Thoracic aorta (tissue), 2 donors: ENCODE data around the gene PAFAH2. TPM values are rescaled to one million over a fixed set of nuclear protein-coding genes. Genes with fewer than 3 reads are reported as not detected.

Experiments
- ATAC-seq: fragments of 150-250 bp; one replicate; pipeline ENCODE4 v1.8.0; 2017; ENCODE audit warnings: low read depth; ENCODE audit not compliant: insufficient number of reproducible peaks, low FRiP score
- DNase-seq: peaks from one replicate; pipeline ENCODE4 v3.0.0-alpha.2; 2020; ENCODE audit warnings: low spot score
- H3K27ac ChIP-seq, 2 donors: fragments of 200-600 bp; sonication (generic); 1 replicate in 1 of 2; 2 replicates in 1 of 2; pipeline ENCODE4 v1.5.1; 2016; ENCODE audit warnings: mild to moderate bottlenecking in 2 of 2, moderate library complexity in 2 of 2
- H3K27me3 ChIP-seq: fragments of 200-600 bp; sonication (generic); replicated peaks from 2 replicates; pipeline ENCODE4 v1.6.0; 2016; ENCODE audit warnings: mild to moderate bottlenecking; ENCODE audit not compliant: insufficient read depth
- H3K36me3 ChIP-seq: fragments of 200-600 bp; sonication (generic); one replicate; pipeline ENCODE4 v1.5.1; 2016
- H3K4me1 ChIP-seq, 2 donors: fragments of 200-600 bp; sonication (generic); 1 replicate in 1 of 2; 2 replicates in 1 of 2; pipeline versions ENCODE4 v1.5.1 to v1.6.0; 2016; ENCODE audit warnings: low read depth in 2 of 2, mild to moderate bottlenecking in 1 of 2; ENCODE audit not compliant: control insufficient read depth in 1 of 2
- H3K4me3 ChIP-seq: fragments of 200-600 bp; sonication (generic); 2 replicates; pipeline ENCODE4 v1.5.1; 2016; ENCODE audit warnings: mild to moderate bottlenecking
- H3K9me3 ChIP-seq: fragments of 200-600 bp; sonication (generic); 2 replicates; pipeline ENCODE4 v1.5.1; 2016
- CTCF ChIP-seq: fragments of 200-600 bp; sonication (generic); IDR thresholded peaks from one replicate; pipeline ENCODE4 v1.5.1; 2019; ENCODE audit warnings: antibody characterized with exemption
- total RNA-seq, 2 donors: library from RNA; depleted of rRNA; stranded (reverse); fragments of >200 nt; gene quantifications; one replicate each; pipeline versions ENCODE4 v1.1.0 to v1.2.3, GENCODE V29; 2016

PAFAH2 gene
- total RNA-seq, 2 donors from 2014 or later: 3.6 to 6.9 TPM

DNA sequence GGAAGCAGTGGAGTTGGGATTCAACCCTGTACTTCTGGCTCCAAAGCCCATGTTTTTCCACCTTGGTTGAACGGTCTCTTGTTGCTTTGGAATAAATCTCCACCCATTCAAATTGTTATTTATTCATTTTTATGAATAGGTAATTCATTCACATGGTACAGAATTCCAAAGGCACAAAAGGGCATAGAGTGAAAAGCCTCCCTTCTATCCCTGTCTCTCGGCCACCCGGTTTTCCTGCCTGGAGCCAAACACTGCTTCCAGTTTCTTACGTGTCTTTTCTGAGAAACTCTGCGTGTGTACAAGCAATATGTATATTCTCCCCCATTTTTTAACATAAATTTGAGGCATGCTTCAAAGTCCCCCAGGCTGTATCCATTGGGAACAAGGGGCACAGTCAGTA lies 27.7 kb upstream of the PAFAH2 start:
- Histone ChIP-seq H3K36me3 (no peaks in the 10 kb centered on the region), H3K4me1 (peaks cover 6 to 23% of the 10 kb centered on the region in 2 donors), H3K27me3 (no peaks in the 10 kb centered on the region), H3K27ac (no peak overlapping the region), H3K9me3 (no peaks in the 10 kb centered on the region), H3K4me3 (no peak overlapping the region)
- no peak for ATAC-seq
- no peak for TF ChIP-seq CTCF
- DNase-seq: no peak

GRCh38 chr1:26025060-26025459 lies 27.2 kb upstream of the PAFAH2 start:
- no peaks in the 10 kb centered on the region for H3K9me3 ChIP-seq

DNA sequence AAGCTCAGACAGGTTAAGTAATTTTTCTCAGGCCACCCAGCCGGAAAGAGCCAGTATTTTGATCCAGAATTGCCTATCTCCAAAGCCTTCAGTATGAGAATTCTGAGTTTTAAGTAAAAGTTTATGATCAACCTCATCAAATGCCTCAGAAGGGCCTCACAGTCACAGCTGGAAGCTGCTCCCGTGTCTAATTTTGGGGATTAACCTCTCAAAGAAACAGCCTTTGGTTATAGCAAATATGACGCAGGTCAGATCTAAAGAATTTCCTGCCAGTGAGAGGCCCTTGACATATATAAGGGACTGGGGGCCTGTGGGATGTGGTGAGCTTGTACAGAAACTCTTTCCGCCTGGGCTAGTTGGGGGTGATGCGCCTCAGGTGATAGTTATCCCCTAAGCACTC lies 26.0 kb upstream of the PAFAH2 start:
- peaks cover 6 to 30% of the 10 kb centered on the region in 2 donors for H3K4me1 ChIP-seq

More at GRCh38 chr1:26025060-26025459, 27.2 kb upstream of the PAFAH2 start:
- DNase-seq (no peak), ATAC-seq (no peak)
- no peaks in the 10 kb centered on the region for H3K27me3 ChIP-seq
- H3K27ac ChIP-seq: no peak overlapping the region
- no peak overlapping the region for H3K4me3 ChIP-seq
- H3K4me1 ChIP-seq: peaks cover 6 to 27% of the 10 kb centered on the region in 2 donors
- no peak for TF ChIP-seq CTCF
- no peaks in the 10 kb centered on the region for H3K36me3 ChIP-seq

DNA sequence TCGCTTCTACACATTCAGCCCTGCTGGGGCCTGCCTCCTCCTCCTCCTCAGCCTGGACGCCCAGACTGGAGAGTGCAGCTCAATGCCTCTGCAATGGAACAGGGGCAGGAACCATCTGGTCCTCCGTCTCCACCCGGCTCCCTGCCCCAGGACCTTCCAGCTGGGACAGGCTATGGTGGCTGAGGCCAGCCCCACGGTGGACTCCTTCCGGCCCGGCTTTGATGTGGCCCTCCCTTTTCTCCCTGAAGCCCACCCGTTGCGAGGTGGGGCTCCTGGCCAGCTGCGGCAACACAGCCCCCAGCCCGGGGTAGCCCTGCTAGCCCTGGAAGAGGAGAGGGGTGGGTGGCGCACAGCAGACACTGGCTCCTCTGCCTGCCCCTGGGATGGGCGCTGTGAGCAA lies 25.1 kb upstream of the PAFAH2 start:
- DNase-seq (no peak), ATAC-seq (no peak)
- no peak for TF ChIP-seq CTCF
- Histone ChIP-seq H3K4me3 (no peak overlapping the region), H3K27ac (no peak overlapping the region), H3K4me1 (peaks cover 6 to 30% of the 10 kb centered on the region in 2 donors), H3K9me3 (no peaks in the 10 kb centered on the region), H3K27me3 (no peaks in the 10 kb centered on the region), H3K36me3 (no peaks in the 10 kb centered on the region)

More for the DNA sequence above, 26.0 kb upstream of the PAFAH2 start:
- no peaks in the 10 kb centered on the region for H3K27me3 ChIP-seq
- H3K9me3 ChIP-seq: no peaks in the 10 kb centered on the region
- DNase-seq (no peak), ATAC-seq (no peak)
- TF ChIP-seq CTCF: no peak
- H3K36me3 ChIP-seq: no peaks in the 10 kb centered on the region
- H3K4me3 ChIP-seq: no peak overlapping the region
- no peak overlapping the region for H3K27ac ChIP-seq

DNA sequence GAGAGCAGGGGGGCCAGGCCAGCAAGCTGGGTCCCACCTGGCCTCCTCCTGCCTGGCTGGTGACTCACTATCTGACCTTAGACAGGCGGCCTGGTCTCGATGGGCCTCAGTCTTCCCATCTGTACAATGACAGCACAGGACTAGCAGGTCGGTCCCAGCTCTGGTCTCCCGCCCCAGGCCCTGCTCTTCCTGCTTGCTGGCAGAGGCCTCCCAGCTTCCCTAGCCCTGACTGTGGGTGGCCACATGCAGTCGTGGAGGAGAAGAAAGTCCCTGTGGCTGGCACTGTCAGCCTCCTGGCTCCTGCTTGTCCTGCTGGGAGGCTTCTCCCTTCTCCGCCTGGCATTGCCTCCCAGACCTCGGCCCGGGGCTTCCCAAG lies 24.5 kb upstream of the PAFAH2 start:
- no peaks in the 10 kb centered on the region for H3K36me3 ChIP-seq
- H3K4me1 ChIP-seq: peaks cover 6 to 30% of the 10 kb centered on the region in 2 donors
- H3K27ac ChIP-seq: no peak overlapping the region
- no peak overlapping the region for H3K4me3 ChIP-seq
- no peaks in the 10 kb centered on the region for H3K9me3 ChIP-seq
- ATAC-seq: no peak
- TF ChIP-seq CTCF: no peak
- no peaks in the 10 kb centered on the region for H3K27me3 ChIP-seq
- DNase-seq: no peak
